ENCODE results near the gene PUS7.
"Not testable (repeated sequence)": the region's sequence is repeated elsewhere in the genome, so short reads cannot be mapped to it uniquely, and the experiment has no call there.

Gene PUS7

DNA sequence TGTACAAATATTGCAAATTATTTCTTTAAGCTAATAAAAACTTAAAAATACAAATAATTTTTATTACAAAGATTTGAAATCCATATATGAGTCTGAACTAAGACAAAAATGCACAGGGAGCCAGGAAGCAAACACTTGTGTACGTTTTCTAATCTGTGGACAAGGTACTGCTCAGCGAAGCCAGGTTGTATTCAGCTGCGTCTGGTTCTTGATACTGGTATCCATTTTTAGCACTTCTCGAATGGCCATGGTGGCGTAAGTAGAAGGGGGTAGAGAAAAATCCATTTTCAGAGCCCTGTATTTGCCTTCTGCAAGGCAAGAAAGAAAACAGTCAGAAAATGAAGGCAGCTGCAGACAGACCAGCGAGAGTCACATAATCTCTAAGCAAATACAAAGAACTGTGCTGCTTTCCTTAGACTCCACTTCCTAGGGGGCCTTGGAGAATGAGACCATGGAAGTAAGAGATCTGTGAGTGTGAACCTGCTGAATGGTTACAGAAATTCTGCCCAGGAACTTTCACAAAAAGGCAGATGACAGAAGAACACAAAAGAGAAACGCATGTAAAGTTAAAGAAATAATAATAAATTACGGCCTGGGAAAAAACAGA is 64.3 kb downstream of the PUS7 start:
- Histone ChIP-seq H3K9me3 (ENCODE audit: control insufficient read depth, low read length) (no peaks in the 10 kb centered on the region), H3K36me3 (ENCODE audit: control insufficient read depth, insufficient read depth, low read length) (no peaks in the 10 kb centered on the region), H3K4me1 (ENCODE audit: control insufficient read depth, insufficient read depth, low read length) (no peaks in the 10 kb centered on the region), H3K27me3 (ENCODE audit: control insufficient read depth, insufficient read depth, low read length) (no peaks in the 10 kb centered on the region), H3K4me3 (ENCODE audit: low read length) (no peak overlapping the region), H3K9ac (ENCODE audit: low read length) (no peak overlapping the region)

DNA sequence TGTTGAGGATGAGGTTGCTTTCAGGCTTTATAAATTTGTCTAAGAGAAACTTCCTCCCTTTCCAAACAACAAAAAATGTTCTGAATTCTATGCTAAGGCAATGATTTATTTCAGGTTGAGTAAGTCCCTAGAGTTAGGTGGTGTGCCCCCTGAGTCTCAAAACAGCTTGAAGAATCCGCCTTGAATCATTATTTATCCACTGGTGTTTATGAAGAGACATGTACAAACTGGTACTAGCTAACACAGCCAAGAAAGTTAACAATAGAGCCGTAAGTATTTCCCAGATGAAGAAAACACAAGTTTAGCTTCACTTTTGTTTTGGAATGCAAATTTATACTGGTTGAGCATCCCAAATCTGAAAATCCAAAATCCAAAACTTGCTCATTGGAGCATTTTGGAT is 67.2 kb downstream of the PUS7 start:
- H3K36me3 ChIP-seq (ENCODE audit: control insufficient read depth, insufficient read depth, low read length): no peaks in the 10 kb centered on the region
- H3K9ac ChIP-seq (ENCODE audit: low read length): no peak overlapping the region
- no peaks in the 10 kb centered on the region for H3K9me3 ChIP-seq (ENCODE audit: control insufficient read depth, low read length)
- H3K27me3 ChIP-seq (ENCODE audit: control insufficient read depth, insufficient read depth, low read length): no peaks in the 10 kb centered on the region
- no peak overlapping the region for H3K4me3 ChIP-seq (ENCODE audit: low read length)
- H3K4me1 ChIP-seq (ENCODE audit: control insufficient read depth, insufficient read depth, low read length): no peaks in the 10 kb centered on the region

DNA sequence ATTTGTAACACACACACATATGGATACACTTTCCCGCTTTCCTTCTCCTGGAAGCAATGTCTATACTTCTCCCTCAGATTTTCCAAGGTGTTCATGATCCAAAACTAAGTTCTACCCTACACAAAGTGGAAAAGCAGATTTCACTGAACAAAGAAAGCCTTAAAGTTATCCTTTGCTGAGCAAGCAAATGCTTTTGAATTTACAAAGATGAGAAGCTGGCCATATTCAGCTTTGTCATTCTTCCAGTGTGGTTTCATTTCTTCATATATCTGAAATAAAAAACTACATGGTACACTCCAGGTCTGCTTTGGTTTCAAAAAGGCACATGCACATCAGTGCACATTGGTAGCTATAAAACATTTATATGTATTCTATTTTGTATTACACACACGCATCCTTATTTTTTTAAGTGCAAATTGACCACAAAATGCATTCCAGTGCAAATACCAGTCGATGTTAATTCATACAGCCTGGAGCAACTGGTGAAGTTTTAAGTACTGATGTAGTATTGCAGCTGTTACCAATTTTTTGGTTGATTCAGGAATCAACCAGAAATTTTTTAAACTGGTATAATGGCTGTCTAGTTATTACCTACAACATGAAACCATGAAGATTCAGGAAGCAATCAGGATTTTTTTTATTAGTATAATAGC is 67.8 kb downstream of the PUS7 start:
- Histone ChIP-seq H3K9ac (ENCODE audit: low read length) (no peak overlapping the region), H3K27me3 (ENCODE audit: control insufficient read depth, insufficient read depth, low read length) (no peaks in the 10 kb centered on the region), H3K4me3 (ENCODE audit: low read length) (no peak overlapping the region), H3K9me3 (ENCODE audit: control insufficient read depth, low read length) (no peaks in the 10 kb centered on the region), H3K4me1 (ENCODE audit: control insufficient read depth, insufficient read depth, low read length) (no peaks in the 10 kb centered on the region), H3K36me3 (ENCODE audit: control insufficient read depth, insufficient read depth, low read length) (no peaks in the 10 kb centered on the region)

DNA sequence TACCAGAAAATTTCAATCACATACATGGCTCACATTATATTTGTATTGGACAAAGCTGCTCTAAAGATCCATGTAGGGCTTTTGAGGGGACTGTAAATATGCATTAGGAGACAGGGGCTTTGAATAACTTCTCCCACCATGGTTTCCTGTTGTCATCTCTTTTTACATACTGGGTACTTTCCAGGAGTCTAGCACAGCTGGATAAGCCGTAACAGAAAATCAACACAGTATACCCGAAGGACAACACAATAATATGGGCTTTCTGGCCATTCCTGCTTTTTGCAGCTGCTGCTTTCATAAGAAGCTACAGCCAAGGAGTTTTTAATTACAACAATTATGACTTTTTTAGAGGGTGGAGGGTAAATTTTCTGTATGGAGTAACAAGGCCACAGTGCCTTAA is 70.0 kb downstream of the PUS7 start:
- Histone ChIP-seq H3K4me1 (ENCODE audit: control insufficient read depth, insufficient read depth, low read length) (no peaks in the 10 kb centered on the region), H3K27me3 (ENCODE audit: control insufficient read depth, insufficient read depth, low read length) (no peaks in the 10 kb centered on the region), H3K9me3 (ENCODE audit: control insufficient read depth, low read length) (no peaks in the 10 kb centered on the region), H3K9ac (ENCODE audit: low read length) (no peak overlapping the region), H3K4me3 (ENCODE audit: low read length) (no peak overlapping the region), H3K36me3 (ENCODE audit: control insufficient read depth, insufficient read depth, low read length) (no peaks in the 10 kb centered on the region)

DNA sequence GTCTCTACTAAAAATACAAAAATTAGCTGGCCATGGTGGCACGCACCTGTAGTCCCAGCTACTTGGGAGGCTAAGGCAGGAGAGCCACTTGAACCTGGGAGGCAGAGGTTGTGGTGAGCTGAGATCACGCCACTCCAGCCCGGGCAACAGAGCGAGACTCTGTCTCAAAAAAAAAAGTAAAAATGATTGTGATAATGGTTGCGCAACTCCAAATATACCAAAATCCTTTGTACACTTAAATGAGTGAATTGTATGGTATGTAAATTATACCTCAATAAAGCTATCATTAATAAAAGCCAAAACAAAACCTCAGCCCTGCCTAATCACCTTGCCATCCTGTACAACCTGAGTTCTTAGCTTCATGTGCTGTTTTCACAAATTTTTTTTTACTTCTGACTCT is 71.2 kb downstream of the PUS7 start:
- not testable (repeated sequence) for H3K27me3 ChIP-seq (ENCODE audit: control insufficient read depth, insufficient read depth, low read length); H3K9ac ChIP-seq (ENCODE audit: low read length); H3K9me3 ChIP-seq (ENCODE audit: control insufficient read depth, low read length); H3K4me1 ChIP-seq (ENCODE audit: control insufficient read depth, insufficient read depth, low read length); H3K36me3 ChIP-seq (ENCODE audit: control insufficient read depth, insufficient read depth, low read length); H3K4me3 ChIP-seq (ENCODE audit: low read length)

DNA sequence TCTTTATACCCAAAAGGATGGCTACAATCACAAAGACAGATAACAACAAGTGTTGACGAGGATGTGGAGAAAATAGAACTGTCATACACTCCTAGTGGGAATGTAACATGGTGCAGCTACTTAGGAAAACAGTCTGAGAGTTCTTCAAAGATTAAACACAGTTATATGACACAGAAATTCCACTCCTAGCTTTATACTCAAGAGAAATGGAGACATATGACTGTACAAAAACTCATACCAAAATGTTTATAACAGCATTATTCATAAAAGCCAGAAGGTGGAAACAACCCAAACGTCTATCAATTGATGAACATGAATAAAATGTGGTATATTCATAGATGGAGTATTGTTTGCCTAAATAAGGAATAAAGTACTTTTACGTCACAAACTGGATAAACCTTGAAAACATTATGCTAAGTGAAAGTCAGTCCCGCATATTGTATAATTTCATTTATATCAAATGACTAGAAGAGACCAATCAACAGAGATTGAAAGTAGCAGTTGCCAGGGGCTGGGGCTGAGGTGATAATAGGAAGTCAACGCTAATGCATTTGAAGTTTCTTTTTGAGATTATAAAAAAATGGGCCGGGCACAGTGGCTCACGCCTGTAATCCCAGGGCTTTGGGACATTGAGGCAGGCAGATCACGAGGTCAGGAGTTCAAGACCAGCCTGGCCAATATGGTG is 71.8 kb downstream of the PUS7 start:
- H3K9ac ChIP-seq (ENCODE audit: low read length): no peak overlapping the region
- no peaks in the 10 kb centered on the region for H3K4me1 ChIP-seq (ENCODE audit: control insufficient read depth, insufficient read depth, low read length)
- H3K36me3 ChIP-seq (ENCODE audit: control insufficient read depth, insufficient read depth, low read length): no peaks in the 10 kb centered on the region
- H3K27me3 ChIP-seq (ENCODE audit: control insufficient read depth, insufficient read depth, low read length): no peaks in the 10 kb centered on the region
- H3K9me3 ChIP-seq (ENCODE audit: control insufficient read depth, low read length): no peaks in the 10 kb centered on the region
- H3K4me3 ChIP-seq (ENCODE audit: low read length): no peak overlapping the region

DNA sequence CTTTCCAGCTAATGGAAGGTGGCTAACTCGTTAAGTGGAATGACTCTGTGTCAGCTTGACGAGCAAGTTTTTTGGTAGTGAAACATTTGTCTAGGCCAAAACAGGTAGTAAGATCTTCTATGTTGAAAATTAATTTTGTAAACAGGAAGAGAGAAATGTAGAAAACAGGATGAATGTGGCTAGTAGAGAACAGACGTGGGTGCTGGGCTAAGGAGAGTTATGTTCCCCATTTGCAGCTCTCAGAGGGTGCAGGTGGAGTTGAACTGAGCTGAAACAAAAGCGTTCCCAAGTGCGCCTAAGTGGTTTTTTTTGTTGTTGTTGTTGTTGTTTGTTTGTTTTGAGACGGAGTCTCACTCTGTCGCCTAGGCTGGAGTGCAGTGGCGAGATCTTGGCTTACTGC is 73.9 kb downstream of the PUS7 start:
- Histone ChIP-seq H3K4me3 (ENCODE audit: low read length) (no peak overlapping the region), H3K9me3 (ENCODE audit: control insufficient read depth, low read length) (no peaks in the 10 kb centered on the region), H3K9ac (ENCODE audit: low read length) (no peak overlapping the region), H3K27me3 (ENCODE audit: control insufficient read depth, insufficient read depth, low read length) (no peaks in the 10 kb centered on the region), H3K4me1 (ENCODE audit: control insufficient read depth, insufficient read depth, low read length) (no peaks in the 10 kb centered on the region), H3K36me3 (ENCODE audit: control insufficient read depth, insufficient read depth, low read length) (no peaks in the 10 kb centered on the region)

DNA sequence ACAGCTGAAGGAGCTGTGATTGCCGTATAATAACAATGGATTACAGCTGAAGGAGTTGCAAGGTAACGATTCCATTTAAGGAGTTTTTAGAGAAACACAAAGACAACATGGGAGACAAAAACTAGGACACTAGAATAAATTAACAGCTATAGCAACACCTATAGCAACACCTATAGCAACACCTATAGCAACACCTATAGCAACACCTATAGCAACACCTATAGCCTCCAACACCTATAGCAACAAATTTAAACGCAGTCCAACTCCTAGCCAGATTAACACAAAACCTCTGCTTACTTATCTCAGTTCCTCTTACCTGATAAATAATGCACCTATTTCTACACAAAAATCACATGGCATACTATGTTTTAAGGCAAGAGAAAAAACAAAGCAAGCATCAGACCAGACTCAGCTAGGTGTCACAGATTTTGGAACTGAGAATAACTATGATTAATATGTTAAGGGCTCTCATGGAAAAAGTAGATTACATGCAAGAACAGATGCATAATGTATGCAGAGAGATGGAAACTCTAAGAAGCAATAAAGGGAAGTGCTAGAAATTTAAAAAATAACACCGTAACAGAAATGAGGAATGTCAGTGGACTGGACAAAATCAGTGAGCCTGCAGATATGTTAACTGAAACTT is 77.6 kb downstream of the PUS7 start:
- no peak overlapping the region for H3K4me3 ChIP-seq (ENCODE audit: low read length)
- no peaks in the 10 kb centered on the region for H3K9me3 ChIP-seq (ENCODE audit: control insufficient read depth, low read length)
- peaks cover 4% of the 10 kb centered on the region for H3K4me1 ChIP-seq (ENCODE audit: control insufficient read depth, insufficient read depth, low read length)
- H3K9ac ChIP-seq (ENCODE audit: low read length): no peak overlapping the region
- no peaks in the 10 kb centered on the region for H3K27me3 ChIP-seq (ENCODE audit: control insufficient read depth, insufficient read depth, low read length)
- no peaks in the 10 kb centered on the region for H3K36me3 ChIP-seq (ENCODE audit: control insufficient read depth, insufficient read depth, low read length)

DNA sequence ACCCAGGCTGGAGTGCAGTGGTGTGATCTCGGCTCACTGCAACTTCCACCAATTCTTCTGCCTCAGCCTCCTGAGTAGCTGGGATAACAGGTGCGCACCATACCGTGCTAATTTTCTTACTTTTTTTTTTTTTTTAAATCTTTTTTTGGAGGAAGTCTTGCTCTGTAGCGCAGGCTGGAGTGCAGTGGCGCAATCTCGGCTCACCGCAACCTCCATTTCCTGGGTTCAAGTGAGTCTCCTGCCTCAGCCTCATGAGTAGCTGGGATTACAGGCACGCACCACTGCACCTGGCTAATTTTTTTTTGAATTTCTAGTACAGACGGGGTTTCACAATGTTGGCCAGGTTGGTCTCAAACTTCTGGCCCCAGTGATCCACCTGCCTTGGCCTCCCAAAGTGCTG is 79.9 kb downstream of the PUS7 start:
- H3K4me3 ChIP-seq (ENCODE audit: low read length); H3K36me3 ChIP-seq (ENCODE audit: control insufficient read depth, insufficient read depth, low read length); H3K27me3 ChIP-seq (ENCODE audit: control insufficient read depth, insufficient read depth, low read length); H3K9me3 ChIP-seq (ENCODE audit: control insufficient read depth, low read length); H3K9ac ChIP-seq (ENCODE audit: low read length); H3K4me1 ChIP-seq (ENCODE audit: control insufficient read depth, insufficient read depth, low read length): not testable (repeated sequence)

DNA sequence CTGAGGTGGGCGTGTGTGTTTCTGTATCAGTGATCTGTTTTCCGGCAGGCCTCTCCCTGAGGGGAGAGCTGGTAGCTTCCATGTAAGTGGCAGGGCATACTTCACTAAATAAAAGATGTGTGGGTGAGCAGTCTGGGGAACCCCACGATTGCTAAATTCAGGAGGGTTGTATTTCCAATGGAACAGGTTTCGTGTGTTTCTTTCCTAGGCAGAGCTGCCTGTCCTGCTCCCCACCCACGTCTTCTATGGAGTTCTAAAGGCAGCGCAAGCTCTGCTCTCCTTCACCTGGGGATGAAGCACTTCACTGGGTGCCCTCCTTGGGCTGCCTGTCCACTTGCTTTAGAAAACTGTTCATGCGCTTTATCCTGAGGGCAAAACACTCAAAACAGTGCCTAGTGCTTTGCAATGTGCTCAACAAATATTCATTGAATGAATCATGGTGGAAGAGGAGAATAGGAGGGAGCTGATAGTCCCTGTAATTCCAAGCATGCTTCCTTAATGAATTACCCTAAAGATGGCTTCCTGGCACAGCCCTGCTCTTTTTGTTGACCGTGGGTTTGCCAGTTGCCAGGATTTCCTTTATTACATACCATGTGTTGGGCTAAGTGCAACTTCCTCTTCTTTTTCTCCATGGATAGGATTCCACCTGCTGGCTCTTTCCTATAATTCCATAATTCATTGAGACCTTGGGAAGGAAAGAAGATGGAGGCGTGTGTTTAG is 82.7 kb downstream of the PUS7 start:
- H3K9me3 ChIP-seq (ENCODE audit: control insufficient read depth, low read length): no peaks in the 10 kb centered on the region
- no peaks in the 10 kb centered on the region for H3K36me3 ChIP-seq (ENCODE audit: control insufficient read depth, insufficient read depth, low read length)
- H3K4me1 ChIP-seq (ENCODE audit: control insufficient read depth, insufficient read depth, low read length): peaks cover 9% of the 10 kb centered on the region
- no peak overlapping the region for H3K4me3 ChIP-seq (ENCODE audit: low read length)
- H3K27me3 ChIP-seq (ENCODE audit: control insufficient read depth, insufficient read depth, low read length): no peaks in the 10 kb centered on the region
- no peak overlapping the region for H3K9ac ChIP-seq (ENCODE audit: low read length)

DNA sequence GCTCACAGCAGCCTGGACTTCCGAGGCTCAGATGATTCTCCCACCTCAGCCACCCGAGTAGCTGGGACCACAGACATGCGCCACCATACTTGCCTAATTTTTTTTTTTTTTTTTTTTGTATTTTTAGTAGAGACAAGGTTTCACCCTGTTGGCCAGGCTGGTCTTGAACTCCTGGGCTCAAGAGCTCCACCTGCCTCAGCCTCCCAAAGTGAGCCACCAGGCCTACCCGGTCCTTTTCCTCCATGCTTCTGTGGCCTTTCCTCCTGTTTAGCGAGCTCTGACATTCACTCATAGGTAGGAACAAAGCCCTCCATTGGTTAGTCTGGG is 83.3 kb downstream of the PUS7 start:
- Histone ChIP-seq H3K9ac (ENCODE audit: low read length) (no peak overlapping the region), H3K4me3 (ENCODE audit: low read length) (no peak overlapping the region), H3K36me3 (ENCODE audit: control insufficient read depth, insufficient read depth, low read length) (no peaks in the 10 kb centered on the region), H3K4me1 (ENCODE audit: control insufficient read depth, insufficient read depth, low read length) (peaks cover 9% of the 10 kb centered on the region), H3K9me3 (ENCODE audit: control insufficient read depth, low read length) (no peaks in the 10 kb centered on the region), H3K27me3 (ENCODE audit: control insufficient read depth, insufficient read depth, low read length) (no peaks in the 10 kb centered on the region)

DNA sequence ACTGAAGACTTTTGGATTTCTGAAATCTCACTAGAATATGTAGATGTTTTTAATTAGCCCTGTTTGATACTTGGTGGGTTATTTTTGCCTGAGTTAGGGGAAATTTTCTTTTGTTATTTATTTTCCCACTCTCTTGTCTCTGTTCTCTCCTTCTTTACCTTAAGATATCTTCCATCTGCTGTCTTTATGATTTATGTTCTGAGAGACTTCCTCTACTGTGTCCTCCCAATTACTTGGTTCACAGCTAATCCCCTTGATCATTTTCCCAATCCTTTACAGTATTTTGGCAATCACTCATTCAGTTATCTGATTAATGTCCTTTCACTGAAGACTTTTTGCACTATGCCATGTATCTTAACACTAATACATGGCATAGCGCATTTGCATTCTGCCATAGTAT is 83.8 kb downstream of the PUS7 start:
- Histone ChIP-seq H3K9ac (ENCODE audit: low read length) (no peak overlapping the region), H3K36me3 (ENCODE audit: control insufficient read depth, insufficient read depth, low read length) (no peaks in the 10 kb centered on the region), H3K27me3 (ENCODE audit: control insufficient read depth, insufficient read depth, low read length) (no peaks in the 10 kb centered on the region), H3K4me1 (ENCODE audit: control insufficient read depth, insufficient read depth, low read length) (peaks cover 9% of the 10 kb centered on the region), H3K4me3 (ENCODE audit: low read length) (no peak overlapping the region), H3K9me3 (ENCODE audit: control insufficient read depth, low read length) (no peaks in the 10 kb centered on the region)

Data from mucosa of stomach (tissue), 1 donor.